K562 (cell line): ENCODE results near the gene SDK1. TPM values are rescaled to one million over a fixed set of nuclear protein-coding genes. Genes with fewer than 3 reads are reported as not detected.

Experiments
- ATF7 ChIP-seq: fragments of 450-650 bp; IDR thresholded peaks from 2 replicates; pipeline ENCODE4 v1.7.1; 2014; ENCODE audit warnings: mild to moderate bottlenecking, moderate library complexity
- LCOR ChIP-seq: sonication (generic); formaldehyde crosslinking; IDR thresholded peaks from 2 replicates; pipeline ENCODE4 v1.8.0; 2022; ENCODE audit warnings: mild to moderate bottlenecking, missing genetic modification reagents
- NCOA2 ChIP-seq, 2 experiments: fragments of 450-650 bp; IDR thresholded peaks; 2 replicates each; pipeline ENCODE4 v1.6.1; 2018; ENCODE audit warnings: mild to moderate bottlenecking in 2 of 2, moderate library complexity in 1 of 2; ENCODE audit not compliant: partially characterized antibody in 2 of 2
- ZZZ3 ChIP-seq: fragments of 450-650 bp; IDR thresholded peaks from 2 replicates; pipeline ENCODE4 v1.6.1; 2016; ENCODE audit warnings: antibody characterized with exemption, mild to moderate bottlenecking, moderate library complexity
- polyA plus RNA-seq, 8 experiments: library from polyadenylated mRNA; depleted of rRNA in 4 of 8; stranded (reverse) in 5 of 8; unstranded in 3 of 8; fragments of >200 nt; fragmentation: Nextera tagmentation in 2 of 8; fragmentation: Illumina TruSeq in 1 of 8; extraction: Ambion mirVana in 2 of 8; extraction: Trizol in 1 of 8; gene quantifications; 2 replicates each; pipeline versions ENCODE4 v1.2.1 to v1.2.3, GENCODE V29; 2011 to 2014; ENCODE audit warnings: inconsistent platforms in 1 of 8, missing spikeins in 1 of 8
- total RNA-seq, 7 experiments: library from RNA; depleted of rRNA in 6 of 7; stranded (reverse); fragments of >200 nt in 6 of 7; fragmentation: Illumina TruSeq in 2 of 7; extraction: Trizol in 2 of 7; gene quantifications; 2 replicates each; pipeline versions ENCODE4 v1.2.1 to v1.2.3, GENCODE V29; 2011 to 2021; ENCODE audit warnings: low replicate concordance in 1 of 7
- TF ChIP-seq, protein P1 (sequence below): sonication (generic); formaldehyde crosslinking; IDR thresholded peaks from 2 replicates; pipeline ENCODE4 v1.8.0; 2023; ENCODE audit warnings: mild to moderate bottlenecking, missing genetic modification reagents
- TF ChIP-seq, protein P2 (sequence below): fragments of 250-450 bp; sonication (Bioruptor Pico); IDR thresholded peaks from 2 replicates; pipeline ENCODE4 v1.8.0; 2021; ENCODE audit warnings: moderate library complexity, mild to moderate bottlenecking, inconsistent platforms

Gene SDK1
- total and polyA plus RNA-seq, 9 of the 15 experiments (the other 6 are each of a cell fraction or from before 2014, with no cell fraction given): 0.16 TPM; not detected in 8

DNA sequence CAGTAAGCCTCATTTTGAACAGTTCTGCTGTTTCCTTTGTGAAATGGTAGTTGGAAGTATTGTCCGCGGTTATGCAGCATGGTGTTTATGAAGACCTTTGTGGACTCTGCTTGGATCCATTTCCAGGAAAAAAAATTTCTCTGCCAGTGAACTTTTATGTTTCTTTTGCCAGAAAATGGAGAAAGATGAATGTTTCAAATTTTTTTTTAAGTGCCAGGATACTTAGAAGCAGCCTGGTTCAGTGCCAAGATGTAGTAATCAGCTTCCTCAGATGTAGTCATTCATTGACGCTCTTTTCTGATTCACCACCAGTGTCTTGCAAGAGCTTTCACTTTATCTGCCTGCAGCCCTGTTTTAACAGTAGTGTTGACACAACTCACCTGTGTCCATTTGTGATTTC lies 258.2 kb downstream of the SDK1 start (continued):
- TF ChIP-seq, protein P1, sequence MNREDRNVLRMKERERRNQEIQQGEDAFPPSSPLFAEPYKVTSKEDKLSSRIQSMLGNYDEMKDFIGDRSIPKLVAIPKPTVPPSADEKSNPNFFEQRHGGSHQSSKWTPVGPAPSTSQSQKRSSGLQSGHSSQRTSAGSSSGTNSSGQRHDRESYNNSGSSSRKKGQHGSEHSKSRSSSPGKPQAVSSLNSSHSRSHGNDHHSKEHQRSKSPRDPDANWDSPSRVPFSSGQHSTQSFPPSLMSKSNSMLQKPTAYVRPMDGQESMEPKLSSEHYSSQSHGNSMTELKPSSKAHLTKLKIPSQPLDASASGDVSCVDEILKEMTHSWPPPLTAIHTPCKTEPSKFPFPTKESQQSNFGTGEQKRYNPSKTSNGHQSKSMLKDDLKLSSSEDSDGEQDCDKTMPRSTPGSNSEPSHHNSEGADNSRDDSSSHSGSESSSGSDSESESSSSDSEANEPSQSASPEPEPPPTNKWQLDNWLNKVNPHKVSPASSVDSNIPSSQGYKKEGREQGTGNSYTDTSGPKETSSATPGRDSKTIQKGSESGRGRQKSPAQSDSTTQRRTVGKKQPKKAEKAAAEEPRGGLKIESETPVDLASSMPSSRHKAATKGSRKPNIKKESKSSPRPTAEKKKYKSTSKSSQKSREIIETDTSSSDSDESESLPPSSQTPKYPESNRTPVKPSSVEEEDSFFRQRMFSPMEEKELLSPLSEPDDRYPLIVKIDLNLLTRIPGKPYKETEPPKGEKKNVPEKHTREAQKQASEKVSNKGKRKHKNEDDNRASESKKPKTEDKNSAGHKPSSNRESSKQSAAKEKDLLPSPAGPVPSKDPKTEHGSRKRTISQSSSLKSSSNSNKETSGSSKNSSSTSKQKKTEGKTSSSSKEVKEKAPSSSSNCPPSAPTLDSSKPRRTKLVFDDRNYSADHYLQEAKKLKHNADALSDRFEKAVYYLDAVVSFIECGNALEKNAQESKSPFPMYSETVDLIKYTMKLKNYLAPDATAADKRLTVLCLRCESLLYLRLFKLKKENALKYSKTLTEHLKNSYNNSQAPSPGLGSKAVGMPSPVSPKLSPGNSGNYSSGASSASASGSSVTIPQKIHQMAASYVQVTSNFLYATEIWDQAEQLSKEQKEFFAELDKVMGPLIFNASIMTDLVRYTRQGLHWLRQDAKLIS (CRISPR knock-in tag): no peak
- TF ChIP-seq ATF7: no peak
- TF ChIP-seq ZZZ3: no peak
- TF ChIP-seq NCOA2 (IDR thresholded peaks at IDR 0.05; ENCODE audit: partially characterized antibody in 2 of 2): no peak
- TF ChIP-seq, protein P2, sequence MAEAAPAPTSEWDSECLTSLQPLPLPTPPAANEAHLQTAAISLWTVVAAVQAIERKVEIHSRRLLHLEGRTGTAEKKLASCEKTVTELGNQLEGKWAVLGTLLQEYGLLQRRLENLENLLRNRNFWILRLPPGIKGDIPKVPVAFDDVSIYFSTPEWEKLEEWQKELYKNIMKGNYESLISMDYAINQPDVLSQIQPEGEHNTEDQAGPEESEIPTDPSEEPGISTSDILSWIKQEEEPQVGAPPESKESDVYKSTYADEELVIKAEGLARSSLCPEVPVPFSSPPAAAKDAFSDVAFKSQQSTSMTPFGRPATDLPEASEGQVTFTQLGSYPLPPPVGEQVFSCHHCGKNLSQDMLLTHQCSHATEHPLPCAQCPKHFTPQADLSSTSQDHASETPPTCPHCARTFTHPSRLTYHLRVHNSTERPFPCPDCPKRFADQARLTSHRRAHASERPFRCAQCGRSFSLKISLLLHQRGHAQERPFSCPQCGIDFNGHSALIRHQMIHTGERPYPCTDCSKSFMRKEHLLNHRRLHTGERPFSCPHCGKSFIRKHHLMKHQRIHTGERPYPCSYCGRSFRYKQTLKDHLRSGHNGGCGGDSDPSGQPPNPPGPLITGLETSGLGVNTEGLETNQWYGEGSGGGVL: no peak
- TF ChIP-seq LCOR (CRISPR knock-in tag): no peak
